Stimulated activated CD8-positive, alpha-beta memory T cell treated with anti-CD3 and anti-CD28 coated beads, Interleukin-7, amount 100 ng/mL, for 1 hour (primary cell): ENCODE measurements around the gene CEACAM18.
"Not testable (repeated sequence)": the region's sequence is repeated elsewhere in the genome, so short reads cannot be mapped to it uniquely, and the experiment has no call there.

Experiments used
- DNase-seq, 2 donors: peaks; one replicate each; pipeline ENCODE4 v3.0.0-alpha.2; 2020; ENCODE audit warnings: low read depth in 2 of 2

CEACAM18 gene

DNA sequence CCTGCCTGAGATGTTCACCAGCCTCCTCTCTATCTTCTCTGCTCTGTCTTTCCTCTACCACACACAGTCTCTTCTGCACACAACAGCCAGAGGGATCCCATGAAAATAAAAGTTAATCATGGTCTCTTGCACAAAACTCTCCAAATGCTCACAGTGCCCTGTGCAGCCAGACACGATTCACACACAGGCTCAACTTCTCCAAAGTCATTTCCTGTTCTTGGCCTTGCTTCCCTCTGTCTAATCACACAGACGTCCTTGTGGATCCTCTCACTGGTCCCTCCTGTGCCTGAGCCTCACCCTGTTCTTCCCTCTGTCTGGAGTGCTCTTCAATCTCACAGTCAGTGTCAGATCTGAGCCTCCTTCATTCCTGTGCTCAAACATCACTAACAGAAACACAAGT is 15.4 kb downstream of the CEACAM18 start:
- no peak for DNase-seq

DNA sequence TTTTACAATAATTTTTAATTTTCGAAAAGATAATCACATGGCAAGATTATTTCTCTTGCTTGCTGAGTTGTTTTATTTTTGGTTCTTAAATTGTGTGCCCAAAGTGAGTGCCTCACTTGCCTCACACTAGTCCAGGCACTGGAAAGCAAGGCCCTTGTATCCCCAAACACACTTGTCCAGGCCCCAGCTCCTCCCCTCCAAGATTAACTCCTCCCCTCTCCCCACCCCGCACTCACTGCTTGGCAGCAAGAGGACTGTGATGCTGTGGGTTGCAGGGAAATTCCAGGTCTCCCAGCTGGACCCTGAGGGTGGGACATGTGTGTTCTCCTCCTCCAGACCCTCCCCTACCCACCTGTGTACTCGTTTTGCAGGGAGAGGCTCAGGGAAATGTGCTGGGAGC is 19.3 kb downstream of the CEACAM18 start:
- DNase-seq, result no peak

DNA sequence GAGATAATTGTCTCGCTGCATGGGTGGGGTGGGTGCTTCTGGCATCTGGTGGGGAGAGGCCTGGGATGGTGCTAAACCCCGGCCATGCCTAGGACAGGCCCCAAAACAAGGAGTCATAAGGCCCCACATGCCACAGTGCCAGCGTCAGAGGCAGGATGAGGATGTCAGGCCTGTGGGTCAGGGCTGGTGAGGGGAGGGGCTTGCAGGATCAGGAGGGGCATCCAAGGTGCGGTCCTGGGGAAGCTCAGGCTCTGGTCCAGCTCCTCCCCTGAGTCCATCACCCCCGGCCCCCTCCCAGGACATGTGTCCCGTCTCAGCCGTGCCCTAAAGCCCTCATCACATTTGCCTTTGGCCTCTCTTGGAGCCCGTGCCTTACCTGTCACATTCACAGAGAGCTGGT is 22.6 kb downstream of the CEACAM18 start:
- DNase-seq, result not testable (repeated sequence)

DNA sequence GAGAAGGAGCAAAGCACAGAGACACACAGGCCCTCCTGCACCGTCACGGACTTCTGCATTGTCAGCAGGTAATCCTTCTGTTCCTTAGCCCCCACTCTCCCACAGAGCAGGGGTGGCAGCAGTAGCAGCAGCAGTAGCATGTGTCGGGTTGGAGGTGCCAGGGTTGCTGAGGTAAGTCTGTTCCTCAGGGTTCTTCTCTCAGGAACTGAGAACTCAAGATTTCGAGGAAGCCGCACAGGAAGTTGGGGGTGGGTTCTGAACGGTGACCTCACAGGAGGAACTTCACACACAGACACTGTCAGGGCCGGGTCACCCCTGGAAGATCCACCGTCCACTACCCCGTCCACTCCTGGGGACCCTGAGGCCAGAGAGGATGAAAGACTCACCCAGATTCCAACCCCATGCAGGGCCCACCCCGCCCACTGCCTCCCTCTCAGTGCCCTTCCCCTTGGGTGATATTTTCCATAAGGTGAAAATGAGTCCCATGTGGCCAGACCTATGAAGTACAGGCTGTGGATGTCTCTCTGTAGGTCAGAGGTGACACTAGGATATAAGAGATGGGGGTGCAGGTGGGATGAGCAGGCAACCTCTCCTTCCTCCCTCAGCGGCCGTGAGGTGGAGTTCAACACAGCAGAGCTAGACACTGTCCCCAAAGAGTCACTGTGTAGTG is 23.4 kb downstream of the CEACAM18 start, which contains the start of gene SIGLEC12:
Gene SIGLEC12 (minus strand): TSS at position 207 of the 670 bp plus-strand sequence. CDS start 67 bp downstream, at position 140.
- DNase-seq, result no peak

DNA sequence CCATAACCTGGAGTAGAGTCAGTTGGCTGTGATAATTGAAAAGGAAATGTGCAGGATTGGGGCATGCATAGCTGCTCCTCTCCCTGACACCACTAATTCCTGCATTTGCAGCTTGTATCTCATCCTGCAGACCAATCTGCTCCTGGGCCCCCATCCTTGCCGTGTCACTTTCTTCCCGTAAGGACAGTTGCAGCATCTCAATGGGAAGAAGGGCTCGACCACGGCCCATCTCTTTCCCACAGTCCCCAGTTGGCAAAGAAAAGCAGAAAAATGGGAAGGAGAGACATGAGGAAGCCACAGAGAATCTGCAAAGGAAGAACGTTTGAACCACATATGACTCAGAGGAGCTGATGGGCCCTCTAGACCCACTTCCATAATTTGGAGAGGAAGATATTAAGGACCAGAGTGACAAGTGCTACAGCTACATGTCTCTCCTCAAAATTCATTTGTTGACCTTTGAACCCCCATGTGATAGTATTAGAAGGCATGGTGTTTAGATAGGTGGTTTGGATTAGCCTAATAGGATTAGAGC is 25.0 kb downstream of the CEACAM18 start:
- no peak for DNase-seq

DNA sequence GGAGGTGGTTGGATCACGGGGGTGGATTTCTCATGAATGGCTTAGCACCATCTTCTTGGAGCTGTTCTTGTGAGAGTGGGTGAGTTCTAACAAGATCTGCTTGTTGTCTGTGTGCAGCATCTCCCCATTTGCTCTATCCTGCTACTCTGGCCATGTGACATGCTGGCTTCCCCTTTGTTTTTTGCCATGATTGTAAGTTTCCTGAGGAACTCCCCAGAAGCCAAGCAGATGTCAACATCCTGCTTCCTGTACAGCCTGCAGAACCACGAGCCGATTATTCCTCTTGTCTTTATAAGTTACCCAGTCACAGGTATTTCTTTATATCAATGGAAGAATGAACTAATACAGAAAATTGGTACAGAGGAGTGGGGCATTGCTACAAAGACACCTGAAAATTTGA is 25.6 kb downstream of the CEACAM18 start:
- no peak for DNase-seq

DNA sequence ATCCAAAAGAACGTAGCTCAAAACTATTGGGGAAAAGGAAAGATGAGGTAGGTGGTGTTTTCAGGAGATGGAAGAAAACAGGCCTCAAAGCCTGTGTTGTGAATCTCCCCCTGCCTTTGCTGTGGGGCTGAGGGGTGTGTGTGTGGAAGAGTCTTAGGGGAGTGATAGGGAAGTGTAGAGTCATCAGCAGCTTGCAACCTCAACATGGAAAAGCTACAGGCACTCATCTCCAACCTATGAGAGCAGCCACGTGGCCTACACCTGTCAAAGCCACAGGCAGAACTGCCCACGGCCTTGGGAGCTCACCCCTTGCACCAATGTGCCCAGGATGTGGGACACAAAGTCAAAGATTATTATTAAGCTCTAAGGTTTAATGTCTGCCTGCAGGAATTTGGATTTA is 27.6 kb downstream of the CEACAM18 start:
- no peak for DNase-seq

DNA sequence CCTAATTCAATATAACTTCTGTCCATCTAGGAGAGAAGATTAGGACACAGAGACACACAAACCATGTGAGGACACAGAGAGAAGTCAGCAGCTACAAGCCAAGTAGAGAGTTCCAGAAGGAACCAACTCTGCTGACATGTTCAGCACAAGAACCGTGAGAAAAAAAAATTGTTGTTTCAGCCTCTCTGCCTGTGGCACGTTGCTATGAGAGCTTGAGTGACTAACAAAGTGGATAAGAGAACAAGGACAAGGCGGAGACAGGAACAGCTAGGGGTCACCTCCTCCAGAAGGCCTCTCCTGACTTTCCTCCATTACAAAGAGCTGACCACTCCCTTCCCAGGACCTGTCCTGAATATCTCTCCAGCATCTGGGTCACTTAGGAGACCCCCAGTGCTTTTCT is 28.9 kb downstream of the CEACAM18 start:
- DNase-seq, result no peak

DNA sequence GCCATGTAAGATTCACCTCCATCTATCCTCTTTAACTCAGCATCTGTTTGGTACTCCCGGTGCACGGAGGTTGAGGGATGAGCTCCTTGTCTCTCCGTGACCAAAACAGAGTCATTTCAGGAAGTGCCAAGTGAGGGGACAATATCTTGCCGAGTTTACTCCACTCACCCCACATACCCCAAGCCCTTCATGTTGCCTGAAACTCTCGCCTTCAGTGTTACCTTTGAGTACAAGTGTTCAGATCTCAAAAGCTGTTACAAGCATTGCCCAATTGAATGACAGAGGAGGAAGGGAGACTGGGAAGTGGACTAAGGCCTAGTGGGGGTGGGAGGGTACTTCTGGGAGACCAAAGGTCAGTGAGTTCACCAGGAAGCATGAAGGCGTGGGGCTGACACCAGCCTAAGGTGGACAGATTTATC is 29.3 kb downstream of the CEACAM18 start:
- DNase-seq, result no peak

DNA sequence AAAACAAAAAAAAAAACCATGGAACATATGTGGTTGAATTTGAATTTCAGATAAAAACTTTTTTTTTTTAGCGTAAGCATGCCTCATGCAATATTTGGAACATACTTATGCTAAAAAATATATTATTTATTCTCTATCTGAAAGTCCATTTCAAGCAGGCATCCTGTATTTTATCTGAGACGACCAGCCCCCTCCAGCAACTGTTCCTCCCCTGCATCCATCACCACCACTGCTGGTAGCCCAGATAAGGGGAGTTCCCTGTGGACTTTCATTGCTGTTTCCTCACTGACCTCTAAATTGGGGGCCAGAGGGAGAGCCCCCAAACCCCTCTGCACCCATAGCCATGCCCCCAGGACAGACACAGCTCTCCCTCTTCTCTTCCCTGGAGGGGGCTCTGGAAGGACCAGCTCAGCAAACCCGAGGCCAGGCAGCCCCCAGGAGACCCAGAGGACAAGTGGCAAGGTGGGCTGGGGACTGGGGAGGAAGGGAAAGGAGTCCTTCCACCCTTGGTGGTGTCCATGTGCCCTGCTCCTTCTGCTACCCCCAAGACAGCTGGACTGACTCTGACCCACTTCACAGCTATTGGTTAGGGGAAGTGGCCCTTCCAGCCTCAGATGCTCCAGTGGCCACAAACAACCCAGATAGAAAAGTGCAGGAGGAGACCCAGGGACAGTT is 29.9 kb downstream of the CEACAM18 start:
- no peak for DNase-seq

DNA sequence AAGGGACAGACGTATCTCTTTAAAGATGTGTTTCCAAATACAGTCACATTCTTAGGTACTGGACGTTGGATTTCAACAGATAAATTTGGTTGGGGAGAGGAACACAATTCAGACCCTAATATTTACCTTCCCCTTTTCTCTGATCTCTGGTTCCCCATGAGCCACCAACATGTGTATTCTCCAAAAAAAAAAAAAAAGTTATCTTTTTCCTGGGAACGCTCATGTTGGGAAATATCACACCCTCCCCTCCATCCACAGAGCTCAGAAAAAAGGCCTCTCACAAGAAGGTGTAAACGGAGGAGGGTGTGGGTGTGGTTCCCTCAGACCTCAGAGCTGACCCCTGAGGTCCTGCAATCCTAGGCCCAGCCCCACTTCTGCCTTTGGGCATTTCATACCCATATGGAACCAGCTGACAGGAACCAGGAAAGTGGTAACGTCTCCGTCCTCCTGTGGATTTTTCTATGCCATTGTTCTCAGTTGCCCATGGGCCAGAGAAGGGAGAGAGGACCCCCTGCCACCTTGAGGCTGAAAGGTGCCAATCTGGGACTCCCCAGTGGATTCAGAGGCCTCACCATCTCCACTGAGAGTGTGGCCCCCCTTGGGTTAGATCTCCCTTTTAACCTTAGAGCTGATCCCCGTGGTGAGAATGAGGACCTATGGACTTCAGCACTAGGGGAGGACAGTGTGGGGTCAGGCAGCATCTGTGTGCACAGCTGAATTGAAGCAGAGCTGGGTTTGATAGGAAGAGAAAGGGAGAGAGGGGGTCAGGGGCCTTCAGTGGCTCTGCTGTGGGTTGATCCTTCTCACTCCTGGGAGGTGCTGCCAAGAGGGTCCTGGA is 31.7 kb downstream of the CEACAM18 start:
- DNase-seq, result no peak

DNA sequence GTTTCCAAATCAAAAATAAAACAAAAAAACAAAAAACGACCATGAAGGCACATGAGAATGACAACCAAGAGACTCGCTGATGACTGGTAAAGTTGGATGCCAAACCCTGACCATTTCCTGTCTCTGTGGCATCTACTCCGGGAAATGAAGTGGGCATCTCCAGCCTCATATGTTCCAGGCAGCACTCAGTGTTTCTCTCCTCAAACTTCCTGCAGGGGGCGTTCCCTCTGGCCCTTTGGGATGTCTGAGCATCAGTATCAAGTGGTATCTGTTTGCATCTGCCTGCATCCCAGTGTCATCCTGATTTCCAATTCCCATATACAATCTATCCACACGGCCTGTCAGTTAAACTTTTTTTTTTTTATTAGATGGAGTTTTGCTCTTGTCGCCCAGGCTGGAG is 33.0 kb downstream of the CEACAM18 start:
- no peak for DNase-seq

DNA sequence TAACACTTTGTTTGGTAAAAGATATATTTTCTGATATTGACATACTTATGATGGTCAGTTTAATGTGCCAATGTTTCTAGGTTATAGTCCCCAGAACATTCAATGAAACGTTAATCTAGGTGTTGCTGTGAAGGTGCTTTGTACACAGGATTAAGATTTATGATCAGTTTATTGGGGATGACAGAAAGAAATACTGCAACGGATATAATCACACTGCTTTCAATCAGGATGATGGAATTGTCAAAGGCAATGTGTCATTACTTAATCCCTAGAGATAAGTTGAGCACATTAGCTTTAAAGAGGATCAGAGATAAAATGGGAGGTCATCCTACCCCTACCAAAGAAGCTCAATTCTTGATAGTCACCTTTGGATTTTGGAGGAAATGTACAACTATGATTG is 35.6 kb downstream of the CEACAM18 start:
- no peak for DNase-seq

DNA sequence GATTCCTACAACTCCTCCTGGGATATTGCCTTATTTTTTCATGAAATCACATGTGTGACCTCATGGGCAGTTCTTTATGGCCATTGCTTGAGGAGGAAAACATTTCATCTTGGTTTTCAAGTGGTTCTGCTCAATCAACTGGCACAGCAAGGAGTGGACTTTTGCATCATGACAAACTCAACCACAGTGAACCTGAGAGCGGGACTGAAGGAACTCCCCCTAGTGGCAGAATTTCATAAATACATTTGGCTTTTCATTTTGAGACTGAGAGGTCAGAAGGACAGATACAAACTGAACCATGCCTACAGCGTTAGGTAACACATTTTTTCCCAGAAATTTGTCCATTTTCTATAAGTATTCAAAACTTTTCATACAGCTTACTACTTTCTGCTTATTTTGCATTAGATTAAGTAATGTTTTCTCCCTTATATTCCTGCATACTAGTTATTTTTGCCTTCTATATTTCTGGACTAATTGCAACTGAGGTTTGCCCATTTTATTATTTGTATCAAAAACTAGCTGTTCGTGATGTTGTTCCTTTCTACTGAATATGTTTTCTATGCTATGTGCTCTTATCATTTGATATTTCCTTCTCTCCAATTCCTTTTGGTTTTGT is 36.6 kb downstream of the CEACAM18 start:
- DNase-seq, result no peak

DNA sequence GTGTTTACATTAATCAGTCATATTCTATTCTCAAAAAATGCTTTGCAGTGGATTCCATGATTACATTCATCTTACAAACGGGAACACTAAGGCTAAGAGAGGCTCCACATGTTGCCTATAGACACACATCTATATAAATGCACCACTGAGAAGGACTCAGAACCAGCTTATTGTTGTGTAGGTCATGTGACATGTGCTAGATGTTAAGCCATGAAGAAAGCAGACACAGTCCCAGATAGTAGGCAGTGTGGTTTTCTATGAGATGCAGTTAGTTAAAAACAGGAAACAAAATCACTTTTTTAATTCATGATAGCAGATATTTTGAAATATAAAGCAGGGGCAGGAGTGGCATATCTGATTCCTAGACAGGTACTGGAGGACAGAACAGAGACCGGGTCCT is 42.4 kb downstream of the CEACAM18 start:
- no peak for DNase-seq

DNA sequence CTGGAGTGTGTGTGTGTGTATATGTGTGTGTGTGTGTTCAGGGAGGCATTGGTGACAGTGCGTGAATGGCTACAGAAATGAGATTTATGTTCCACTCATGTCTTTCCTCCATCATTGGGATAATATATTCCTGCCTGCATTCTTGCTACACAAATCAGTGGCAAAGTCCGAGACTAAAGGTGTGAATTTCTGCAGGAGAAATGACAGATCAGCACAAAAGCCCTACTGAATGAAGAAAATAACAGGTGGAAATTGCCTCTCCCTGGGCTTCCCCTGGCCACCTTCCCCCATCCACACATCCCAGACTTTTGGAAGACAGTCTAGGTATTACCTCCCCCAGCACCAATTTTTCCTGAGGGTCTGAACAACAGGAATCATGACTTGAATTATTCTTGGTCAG is 43.0 kb downstream of the CEACAM18 start:
- no peak for DNase-seq

DNA sequence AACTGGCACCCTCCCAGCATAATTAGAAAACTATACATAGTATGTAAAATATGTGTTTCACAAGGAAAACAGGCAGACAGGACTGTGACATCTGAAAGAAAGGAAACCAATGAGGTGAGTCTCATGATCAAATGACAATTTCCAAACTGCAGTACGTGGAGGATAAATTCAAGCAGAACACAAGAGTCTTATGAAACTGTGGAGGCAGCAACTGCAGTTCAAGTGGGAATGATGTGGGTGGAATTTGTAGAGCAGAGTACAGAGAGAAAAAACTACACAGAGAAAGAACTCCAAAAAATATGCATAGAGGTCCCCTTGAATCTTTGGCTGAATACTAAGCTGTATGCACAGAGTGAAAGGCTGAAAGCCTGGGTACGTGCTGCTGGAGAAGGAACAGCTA is 43.4 kb downstream of the CEACAM18 start:
- no peak for DNase-seq

DNA sequence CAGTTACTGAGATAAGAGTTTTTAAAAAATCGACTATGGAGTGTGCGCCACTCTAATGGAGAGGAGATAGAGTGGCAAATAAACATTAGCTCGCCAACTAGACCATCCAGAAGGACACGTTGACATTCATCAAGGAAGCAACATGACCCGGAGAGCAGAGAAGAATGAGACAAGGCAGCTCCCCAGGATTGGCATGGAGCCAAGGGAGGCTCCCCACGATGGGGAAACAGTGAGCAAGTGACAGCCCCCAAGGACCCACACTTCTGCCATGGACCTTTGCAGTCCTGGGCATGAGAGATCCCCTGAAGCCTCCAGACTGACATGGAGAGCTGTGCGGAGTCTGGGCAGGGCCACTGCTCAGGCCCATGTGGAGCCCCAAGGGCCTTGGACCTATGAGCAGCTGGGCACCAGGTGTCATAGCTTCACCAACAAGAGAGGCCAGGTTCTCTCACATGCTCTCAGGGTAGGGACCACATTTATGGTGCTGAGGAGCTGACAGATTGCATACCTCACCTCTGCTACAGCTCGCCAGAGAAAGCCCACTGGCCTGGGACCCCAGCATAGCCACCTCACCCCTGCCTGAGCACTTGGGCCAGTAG is 46.4 kb downstream of the CEACAM18 start:
- DNase-seq, result no peak

DNA sequence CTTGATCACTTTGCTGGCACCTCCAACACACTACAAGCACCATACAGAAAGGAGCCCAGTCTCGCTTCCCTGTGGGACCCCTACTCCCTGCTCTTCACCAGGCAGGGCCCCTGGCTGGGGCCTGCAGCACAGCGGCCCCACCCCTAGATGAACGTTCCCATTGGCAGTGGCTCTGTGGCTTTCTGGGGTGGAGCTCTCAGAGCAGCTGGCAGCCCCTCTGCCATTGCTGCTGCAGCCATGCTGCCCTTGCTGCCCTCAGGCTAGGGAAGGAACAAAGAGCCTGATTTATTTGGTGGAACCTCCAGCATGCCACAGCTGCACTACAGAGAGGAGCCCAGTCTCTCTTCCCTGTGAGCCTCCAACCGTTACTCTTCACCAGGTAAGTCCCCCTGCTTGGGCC is 47.3 kb downstream of the CEACAM18 start:
- DNase-seq, result no peak

DNA sequence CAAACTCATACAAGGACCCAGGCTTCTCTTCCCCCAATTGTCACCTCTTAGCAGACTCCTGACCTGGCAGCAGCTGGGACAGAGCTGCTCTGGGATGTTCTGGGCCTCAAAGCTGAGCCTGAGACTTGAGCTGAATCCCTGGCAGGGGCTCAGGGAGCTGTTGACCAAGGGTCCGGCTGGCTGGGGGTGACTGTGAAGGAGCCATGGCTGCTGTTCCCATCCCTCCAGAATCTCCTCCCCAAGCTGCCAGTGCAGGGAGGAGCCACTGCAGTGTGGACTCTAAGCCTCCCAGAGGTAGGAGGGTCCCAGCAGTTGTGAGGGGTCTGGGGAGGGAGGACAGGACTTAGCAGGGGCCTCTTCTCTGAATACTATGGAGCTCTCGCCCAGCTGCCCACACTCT is 51.0 kb downstream of the CEACAM18 start:
- no peak for DNase-seq

DNA sequence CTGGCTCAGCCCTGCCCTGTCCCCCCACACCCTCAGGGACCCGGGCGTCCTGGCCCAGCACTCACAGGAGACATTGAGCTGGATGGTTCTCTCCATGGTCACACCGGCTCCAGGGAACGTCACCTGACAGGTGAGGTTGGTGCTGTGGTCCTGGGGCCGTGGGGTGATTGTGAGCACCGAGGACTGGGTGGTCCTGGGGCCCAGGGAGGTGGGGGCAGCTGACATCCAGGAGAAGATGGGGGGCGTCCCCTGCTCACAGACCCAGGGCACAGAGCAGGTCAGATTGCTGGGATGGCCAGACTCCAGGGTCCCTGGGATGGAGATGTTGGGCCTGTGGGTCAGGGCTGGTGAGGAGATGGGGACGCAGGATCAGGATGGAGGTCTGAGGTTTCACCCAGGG is 52.3 kb downstream of the CEACAM18 start:
- no peak for DNase-seq
